ENCODE data around the gene KDM5B. TPM values are rescaled to one million over a fixed set of nuclear protein-coding genes. Genes with fewer than 3 reads are reported as not detected.
"Not testable (repeated sequence)": the region's sequence is repeated elsewhere in the genome, so short reads cannot be mapped to it uniquely, and the experiment has no call there.

Gene KDM5B
- total and polyA plus RNA-seq, 3 experiments from 2014 or later, result 14.2 to 22.7 (median 18.6) TPM

DNA sequence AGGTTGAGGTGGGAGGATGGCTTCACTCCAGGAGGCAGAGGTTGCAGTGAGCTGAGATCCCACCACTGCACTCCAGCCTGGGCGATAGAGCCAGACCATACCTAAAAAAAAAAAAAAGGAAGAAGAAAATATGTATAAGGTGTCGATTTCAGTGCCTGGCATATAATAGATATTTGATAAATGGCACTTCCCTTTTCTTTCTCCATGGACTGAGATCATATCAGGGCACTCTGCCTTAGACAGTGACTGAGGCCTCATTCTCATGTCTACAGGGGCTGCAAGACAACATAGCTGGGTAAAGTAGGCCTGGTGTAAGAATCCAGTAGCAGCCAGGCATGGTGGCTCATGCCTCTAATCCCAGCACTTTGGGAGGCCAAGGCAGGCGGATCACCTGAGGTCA, 23.7 kb upstream of the KDM5B start:
- no peaks in the 10 kb centered on the region for H3K36me3 ChIP-seq (ENCODE audit: insufficient read depth, low read length)
- DNase-seq, result no peak
- peaks cover 18% of the 10 kb centered on the region for H3K4me1 ChIP-seq (ENCODE audit: insufficient read depth, low read length)
- peaks cover 24 to 25% (median 24%) of the 10 kb centered on the region in 3 donors for H3K4me1 Mint-ChIP-seq
- H3K4me3 ChIP-seq (ENCODE audit: low read length), result no peak overlapping the region
- H3K27me3 ChIP-seq (ENCODE audit: insufficient read depth, low read length, poor library complexity, severe bottlenecking), result no peaks in the 10 kb centered on the region
- no peak overlapping the region for H3K4me3 Mint-ChIP-seq
- POLR2A ChIA-PET, result no interaction called here
- H3K36me3 Mint-ChIP-seq, result no peaks in the 10 kb centered on the region
- H3K27ac Mint-ChIP-seq, result no peak overlapping the region
- H3K9me3 ChIP-seq (ENCODE audit: low read length), result no peaks in the 10 kb centered on the region
- no peak overlapping the region for H3K27ac ChIP-seq (ENCODE audit: low read depth, low read length)
- H3K9me3 Mint-ChIP-seq, result no peaks in the 10 kb centered on the region
- CTCF ChIA-PET, result no interaction called here
- peaks cover 0 to 1% of the 10 kb centered on the region in 2 donors for H3K27me3 Mint-ChIP-seq

DNA sequence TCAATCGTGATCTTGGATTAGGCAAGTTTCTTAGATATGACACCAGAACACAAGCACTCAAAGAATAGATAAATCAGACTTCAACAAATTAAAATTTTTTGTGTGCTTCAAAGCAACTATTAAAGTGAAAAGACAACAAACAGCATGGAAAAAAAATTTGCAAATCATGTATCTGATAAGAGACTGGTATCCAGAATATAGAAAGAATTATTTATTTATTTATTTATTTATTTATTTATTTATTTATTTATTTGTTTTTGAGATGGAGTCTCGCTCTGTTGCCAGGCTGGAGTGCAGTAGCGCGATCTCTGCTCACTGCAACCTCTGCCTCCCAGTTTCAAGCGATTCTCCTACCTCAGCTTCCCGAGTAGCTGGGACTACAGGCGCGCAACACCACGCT, 21.0 kb upstream of the KDM5B start:
- H3K4me3 Mint-ChIP-seq; H3K27ac ChIP-seq (ENCODE audit: low read depth, low read length); POLR2A ChIA-PET; H3K36me3 Mint-ChIP-seq; H3K4me1 Mint-ChIP-seq; H3K27ac Mint-ChIP-seq; H3K4me3 ChIP-seq (ENCODE audit: low read length); H3K9me3 ChIP-seq (ENCODE audit: low read length); H3K27me3 Mint-ChIP-seq; H3K4me1 ChIP-seq (ENCODE audit: insufficient read depth, low read length); H3K27me3 ChIP-seq (ENCODE audit: insufficient read depth, low read length, poor library complexity, severe bottlenecking); H3K36me3 ChIP-seq (ENCODE audit: insufficient read depth, low read length); H3K9me3 Mint-ChIP-seq; DNase-seq; CTCF ChIA-PET: not testable (repeated sequence)

DNA sequence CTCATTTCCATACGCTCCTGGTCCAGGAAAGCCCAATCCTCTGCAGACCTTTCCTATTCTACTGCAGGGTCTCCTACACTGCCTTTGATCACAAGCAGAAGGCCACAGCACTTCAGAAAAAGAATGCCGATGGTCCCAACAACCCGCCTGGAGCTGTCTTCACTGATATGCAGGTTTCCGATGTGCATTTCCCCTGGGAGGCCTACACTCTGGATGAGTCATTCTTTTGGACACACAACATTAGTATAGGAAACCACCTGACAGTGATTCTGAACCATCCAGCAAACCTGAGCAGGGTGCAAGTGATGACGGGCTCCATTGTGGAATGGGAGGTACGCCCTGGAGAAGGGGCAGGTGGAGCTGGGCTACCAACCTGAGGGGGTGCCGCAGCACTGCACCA, 17.5 kb upstream of the KDM5B start:
- Mint-ChIP-seq H3K36me3 (no peaks in the 10 kb centered on the region), H3K27ac (no peak overlapping the region), H3K4me3 (no peak overlapping the region), H3K27me3 (peaks cover 3 to 6% of the 10 kb centered on the region in 2 donors), H3K4me1 (no peaks in the 10 kb centered on the region), H3K9me3 (no peaks in the 10 kb centered on the region)
- ChIA-PET CTCF (no interaction called here), POLR2A (no interaction called here)
- Histone ChIP-seq H3K27ac (ENCODE audit: low read depth, low read length) (no peak overlapping the region), H3K4me1 (ENCODE audit: insufficient read depth, low read length) (no peaks in the 10 kb centered on the region), H3K36me3 (ENCODE audit: insufficient read depth, low read length) (no peaks in the 10 kb centered on the region), H3K4me3 (ENCODE audit: low read length) (no peak overlapping the region), H3K9me3 (ENCODE audit: low read length) (no peaks in the 10 kb centered on the region), H3K27me3 (ENCODE audit: insufficient read depth, low read length, poor library complexity, severe bottlenecking) (no peaks in the 10 kb centered on the region)
- DNase-seq, result no peak

DNA sequence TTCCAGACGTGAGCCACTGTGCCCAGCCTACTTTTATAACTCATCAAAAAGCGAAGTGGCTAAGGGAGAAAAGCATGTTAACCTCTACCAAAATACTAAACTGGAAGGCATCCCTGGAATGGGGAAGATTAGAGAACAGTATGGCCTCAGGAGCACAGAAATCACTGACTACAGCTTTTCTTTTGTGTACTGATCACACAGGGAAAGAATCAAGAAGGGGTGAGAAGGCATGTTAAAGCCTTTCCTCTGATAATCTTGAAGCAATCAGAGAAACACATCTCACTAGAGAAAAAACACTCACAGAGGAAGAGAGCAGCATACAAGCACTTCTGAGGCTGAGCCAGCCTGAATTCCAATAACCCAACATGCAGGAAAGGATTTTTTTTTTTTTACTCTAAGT, 13.2 kb upstream of the KDM5B start:
- Histone ChIP-seq H3K4me3 (ENCODE audit: low read length) (no peak overlapping the region), H3K36me3 (ENCODE audit: insufficient read depth, low read length) (no peaks in the 10 kb centered on the region), H3K4me1 (ENCODE audit: insufficient read depth, low read length) (no peaks in the 10 kb centered on the region), H3K9me3 (ENCODE audit: low read length) (no peaks in the 10 kb centered on the region), H3K27ac (ENCODE audit: low read depth, low read length) (no peak overlapping the region), H3K27me3 (ENCODE audit: insufficient read depth, low read length, poor library complexity, severe bottlenecking) (no peaks in the 10 kb centered on the region)
- Mint-ChIP-seq H3K27me3 (peaks cover 10 to 11% of the 10 kb centered on the region in 2 donors), H3K27ac (no peak overlapping the region), H3K4me1 (no peaks in the 10 kb centered on the region), H3K4me3 (no peak overlapping the region), H3K36me3 (no peaks in the 10 kb centered on the region), H3K9me3 (no peaks in the 10 kb centered on the region)
- ChIA-PET CTCF (no interaction called here), POLR2A (no interaction called here)
- no peak for DNase-seq

DNA sequence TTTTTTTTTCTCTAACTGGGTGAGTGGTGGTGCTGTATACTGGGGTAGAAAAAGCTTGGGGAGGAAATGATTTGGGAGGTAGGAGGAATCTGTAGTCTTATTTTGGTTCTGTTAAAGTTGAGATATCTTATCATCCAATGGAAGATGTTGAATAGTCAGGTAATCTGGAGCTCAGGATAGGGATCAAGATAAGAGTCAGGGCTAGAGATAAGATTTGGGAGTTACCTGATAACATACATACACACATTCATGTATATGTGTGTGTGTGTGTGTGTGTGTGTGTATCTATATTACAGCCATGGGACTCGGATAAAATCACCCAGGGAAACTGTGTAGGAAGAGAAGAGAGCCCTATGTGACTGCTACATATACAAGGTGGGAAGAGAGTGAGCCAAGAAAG, 10.6 kb upstream of the KDM5B start:
- H3K9me3 Mint-ChIP-seq, result no peaks in the 10 kb centered on the region
- H3K9me3 ChIP-seq (ENCODE audit: low read length), result no peaks in the 10 kb centered on the region
- no peak overlapping the region for H3K4me3 Mint-ChIP-seq
- no peak overlapping the region for H3K4me3 ChIP-seq (ENCODE audit: low read length)
- peaks cover 10% of the 10 kb centered on the region in 2 donors for H3K27me3 Mint-ChIP-seq
- H3K4me1 ChIP-seq (ENCODE audit: insufficient read depth, low read length), result no peaks in the 10 kb centered on the region
- H3K4me1 Mint-ChIP-seq, result no peaks in the 10 kb centered on the region
- no peaks in the 10 kb centered on the region for H3K36me3 ChIP-seq (ENCODE audit: insufficient read depth, low read length)
- H3K27me3 ChIP-seq (ENCODE audit: insufficient read depth, low read length, poor library complexity, severe bottlenecking), result no peaks in the 10 kb centered on the region
- H3K27ac ChIP-seq (ENCODE audit: low read depth, low read length), result no peak overlapping the region
- peak overlapping the region in 1 of 8 donors; percentile 12 for H3K27ac Mint-ChIP-seq
- CTCF ChIA-PET, result no interaction called here
- POLR2A ChIA-PET, result no interaction called here
- H3K36me3 Mint-ChIP-seq, result no peaks in the 10 kb centered on the region
- no peak for DNase-seq

DNA sequence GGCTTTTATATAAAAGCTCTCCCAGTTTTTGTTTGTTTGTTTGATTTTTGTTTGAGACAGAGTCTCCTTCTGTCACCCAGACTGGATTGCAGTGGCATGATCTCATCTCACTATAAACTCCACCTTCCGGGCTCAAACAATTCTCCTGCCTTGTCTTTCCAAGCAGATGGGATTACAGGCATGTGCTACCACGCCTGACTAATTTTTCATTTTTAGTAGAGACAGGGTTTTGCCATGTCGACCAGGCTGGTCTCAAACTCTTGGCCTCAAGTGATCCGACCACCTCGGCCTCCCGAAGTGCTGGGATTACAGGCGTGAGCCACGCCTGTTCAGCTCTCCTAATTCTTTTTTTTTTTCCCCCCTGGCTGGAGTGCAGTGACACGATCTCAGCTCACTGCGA, 6.9 kb upstream of the KDM5B start:
- peak overlapping the region in 1 of 7 donors; percentile 53 for H3K4me3 Mint-ChIP-seq
- no peak overlapping the region for H3K27ac Mint-ChIP-seq
- no peaks in the 10 kb centered on the region for H3K9me3 ChIP-seq (ENCODE audit: low read length)
- H3K36me3 Mint-ChIP-seq, result peaks cover 0 to 5% (median 0%) of the 10 kb centered on the region in 3 donors
- POLR2A ChIA-PET, result no interaction called here
- peaks cover 9 to 12% (median 11%) of the 10 kb centered on the region in 3 donors for H3K4me1 Mint-ChIP-seq
- no peaks in the 10 kb centered on the region for H3K27me3 ChIP-seq (ENCODE audit: insufficient read depth, low read length, poor library complexity, severe bottlenecking)
- peaks cover 9% of the 10 kb centered on the region for H3K4me1 ChIP-seq (ENCODE audit: insufficient read depth, low read length)
- H3K27me3 Mint-ChIP-seq, result peaks cover 7% of the 10 kb centered on the region in 2 donors
- H3K36me3 ChIP-seq (ENCODE audit: insufficient read depth, low read length), result no peaks in the 10 kb centered on the region
- H3K4me3 ChIP-seq (ENCODE audit: low read length), result no peak overlapping the region
- no peak for DNase-seq
- H3K9me3 Mint-ChIP-seq, result no peaks in the 10 kb centered on the region
- CTCF ChIA-PET, result no interaction called here
- H3K27ac ChIP-seq (ENCODE audit: low read depth, low read length), result no peak overlapping the region

DNA sequence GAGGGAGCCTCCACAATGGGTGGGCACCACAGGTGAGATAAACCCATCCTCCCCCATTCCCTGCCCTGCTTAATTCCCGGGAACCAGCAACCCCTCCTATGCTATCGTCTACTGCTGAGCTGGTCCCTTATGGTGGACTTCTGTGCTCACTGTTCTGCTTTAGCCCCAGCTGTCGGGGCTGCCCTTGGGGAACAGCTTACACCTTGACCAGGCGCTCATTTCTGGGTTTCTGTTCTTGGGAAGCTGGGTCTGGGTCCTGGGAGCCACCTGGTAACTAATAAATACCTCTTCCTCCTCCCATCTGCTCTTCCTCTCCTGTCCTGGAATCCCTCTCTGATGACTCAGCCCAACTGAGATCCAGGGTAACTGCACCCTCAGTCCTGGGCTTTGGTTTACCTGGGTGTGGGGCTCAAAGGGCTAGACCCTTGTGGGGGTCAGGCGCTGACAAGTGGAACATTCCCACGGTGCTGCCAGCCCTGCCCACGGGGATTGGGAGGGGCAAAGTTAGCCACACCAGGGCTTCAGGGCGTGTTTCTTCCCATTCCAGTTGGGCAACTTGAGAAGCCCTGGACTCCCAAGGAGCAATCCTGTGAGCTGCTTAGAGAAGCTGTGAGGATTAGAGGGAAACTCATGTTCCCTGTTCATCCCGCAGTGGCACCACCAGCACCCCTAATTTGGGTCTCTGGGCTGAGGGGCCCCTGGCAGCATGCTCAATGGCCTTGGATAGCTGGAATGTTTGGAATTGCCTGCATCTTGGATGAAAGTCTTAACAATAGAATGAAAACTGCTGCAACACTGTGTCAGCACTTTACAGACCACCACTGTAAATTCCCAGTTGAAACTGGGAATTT, 4.2 kb upstream of the KDM5B start:
- Mint-ChIP-seq H3K36me3 (peaks cover 0 to 8% (median 0%) of the 10 kb centered on the region in 3 donors), H3K27ac (peak overlapping the region in 5 of 8 donors; percentile 27 to 55 (median 44)), H3K27me3 (peaks cover 0 to 3% of the 10 kb centered on the region in 2 donors), H3K9me3 (no peaks in the 10 kb centered on the region), H3K4me3 (peak overlapping the region; percentile 55 to 97 (median 86)), H3K4me1 (peaks cover 23 to 30% (median 29%) of the 10 kb centered on the region in 3 donors)
- Histone ChIP-seq H3K4me3 (ENCODE audit: low read length) (peak overlapping the region; percentile 95), H3K9me3 (ENCODE audit: low read length) (no peaks in the 10 kb centered on the region), H3K27ac (ENCODE audit: low read depth, low read length) (no peak overlapping the region), H3K36me3 (ENCODE audit: insufficient read depth, low read length) (no peaks in the 10 kb centered on the region), H3K4me1 (ENCODE audit: insufficient read depth, low read length) (peaks cover 20% of the 10 kb centered on the region), H3K27me3 (ENCODE audit: insufficient read depth, low read length, poor library complexity, severe bottlenecking) (no peaks in the 10 kb centered on the region)
- no peak for DNase-seq
- CTCF ChIA-PET, result no interaction called here
- POLR2A ChIA-PET, result no interaction called here

DNA sequence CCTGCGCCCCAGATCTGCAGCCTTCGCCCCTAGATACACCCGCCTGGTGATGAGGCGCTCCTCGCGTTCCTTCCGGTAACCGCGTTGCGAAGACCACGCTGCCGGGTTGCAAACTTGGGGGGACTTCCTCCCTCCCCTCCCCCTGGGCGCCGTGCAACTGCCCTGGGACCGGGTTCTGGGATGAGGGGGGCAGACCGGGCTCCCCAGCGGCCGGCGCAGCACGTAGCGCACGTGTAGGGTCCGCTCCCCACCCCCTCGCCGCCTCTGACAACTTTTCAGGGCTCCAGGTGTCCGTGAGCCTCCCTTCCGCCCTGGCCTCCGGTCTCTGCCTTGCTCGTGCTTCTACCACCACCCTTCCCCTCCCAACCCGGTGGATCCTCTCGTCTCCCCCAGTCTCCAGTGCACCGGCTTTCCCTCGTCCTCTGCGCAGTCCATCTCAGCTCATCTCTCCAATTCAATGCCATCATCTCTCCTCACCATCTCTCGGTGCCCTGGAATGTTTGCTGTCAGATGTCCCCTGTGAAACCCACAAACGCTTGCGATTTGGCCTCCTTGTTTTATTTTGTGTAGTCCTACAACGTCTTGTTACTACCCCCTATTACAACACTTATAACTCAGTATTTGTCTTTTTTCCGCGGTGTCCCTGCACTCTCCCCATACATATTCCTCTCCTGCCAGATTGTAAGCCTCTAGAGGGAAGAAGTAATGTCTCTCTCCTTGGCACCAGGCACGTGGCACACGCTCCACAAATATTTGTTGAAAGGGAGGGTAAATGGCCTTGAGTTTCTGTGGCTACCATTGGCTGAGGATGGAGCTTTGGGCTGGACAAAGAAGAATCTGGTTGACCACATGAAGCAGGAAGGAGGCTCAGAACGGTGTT, 3.3 kb upstream of the KDM5B start:
- peak overlapping the region; percentile 95 for H3K4me3 ChIP-seq (ENCODE audit: low read length)
- CTCF ChIA-PET, result no interaction called here
- peak overlapping the region; percentile 69 for H3K27ac ChIP-seq (ENCODE audit: low read depth, low read length)
- Mint-ChIP-seq H3K9me3 (no peaks in the 10 kb centered on the region), H3K27ac (peak overlapping the region in 7 of 8 donors; percentile 18 to 95 (median 83)), H3K4me3 (peak overlapping the region; percentile 74 to 97 (median 86)), H3K27me3 (peaks cover 0 to 3% of the 10 kb centered on the region in 2 donors), H3K4me1 (peaks cover 24 to 32% (median 31%) of the 10 kb centered on the region in 3 donors), H3K36me3 (peaks cover 0 to 8% (median 0%) of the 10 kb centered on the region in 3 donors)
- no peaks in the 10 kb centered on the region for H3K9me3 ChIP-seq (ENCODE audit: low read length)
- no peaks in the 10 kb centered on the region for H3K27me3 ChIP-seq (ENCODE audit: insufficient read depth, low read length, poor library complexity, severe bottlenecking)
- no peaks in the 10 kb centered on the region for H3K36me3 ChIP-seq (ENCODE audit: insufficient read depth, low read length)
- POLR2A ChIA-PET, result interaction anchor here (1.4 kb wide), 1 partner anchor 77 kb away, joined by 5 read pairs; the partner anchor contains the start of gene RABIF
- peak; percentile 6 to 58 (median 25) for DNase-seq
- H3K4me1 ChIP-seq (ENCODE audit: insufficient read depth, low read length), result peaks cover 23% of the 10 kb centered on the region

All from CD8-positive, alpha-beta memory T cell (primary cell).